Kidney epithelial cell (primary cell): ENCODE measurements around the gene PLTP. TPM values are rescaled to one million over a fixed set of nuclear protein-coding genes. Genes with fewer than 3 reads are reported as not detected.

Source experiments
- DNase-seq: peaks from one replicate; pipeline ENCODE4 v3.0.0-alpha.2; 2010; ENCODE audit warnings: low read depth
- H3K27me3 ChIP-seq: 2 replicates; pipeline ENCODE4 v1.6.0; 2011; ENCODE audit warnings: low read length; ENCODE audit not compliant: control insufficient read depth, insufficient read depth
- H3K36me3 ChIP-seq: 2 replicates; pipeline ENCODE4 v1.5.1; 2011; ENCODE audit warnings: low read length; ENCODE audit not compliant: control insufficient read depth, insufficient read depth
- H3K4me3 ChIP-seq: 2 replicates; pipeline ENCODE4 v1.5.1; 2011; ENCODE audit warnings: low read depth, mild to moderate bottlenecking, control low read depth, low read length
- CTCF ChIP-seq: IDR thresholded peaks from 2 replicates; pipeline ENCODE4 v1.5.1; 2011; ENCODE audit warnings: mild to moderate bottlenecking, moderate library complexity, low read length, control low read depth, inconsistent platforms; ENCODE audit not compliant: insufficient read depth, poor library complexity, severe bottlenecking
- total RNA-seq: library from RNA; depleted of rRNA; stranded (reverse); fragments of >200 nt; gene quantifications from 2 replicates; pipeline ENCODE4 v1.2.3, GENCODE V29; 2015

PLTP gene
- total RNA-seq, 1 donor from 2014 or later = 55.8 TPM

DNA sequence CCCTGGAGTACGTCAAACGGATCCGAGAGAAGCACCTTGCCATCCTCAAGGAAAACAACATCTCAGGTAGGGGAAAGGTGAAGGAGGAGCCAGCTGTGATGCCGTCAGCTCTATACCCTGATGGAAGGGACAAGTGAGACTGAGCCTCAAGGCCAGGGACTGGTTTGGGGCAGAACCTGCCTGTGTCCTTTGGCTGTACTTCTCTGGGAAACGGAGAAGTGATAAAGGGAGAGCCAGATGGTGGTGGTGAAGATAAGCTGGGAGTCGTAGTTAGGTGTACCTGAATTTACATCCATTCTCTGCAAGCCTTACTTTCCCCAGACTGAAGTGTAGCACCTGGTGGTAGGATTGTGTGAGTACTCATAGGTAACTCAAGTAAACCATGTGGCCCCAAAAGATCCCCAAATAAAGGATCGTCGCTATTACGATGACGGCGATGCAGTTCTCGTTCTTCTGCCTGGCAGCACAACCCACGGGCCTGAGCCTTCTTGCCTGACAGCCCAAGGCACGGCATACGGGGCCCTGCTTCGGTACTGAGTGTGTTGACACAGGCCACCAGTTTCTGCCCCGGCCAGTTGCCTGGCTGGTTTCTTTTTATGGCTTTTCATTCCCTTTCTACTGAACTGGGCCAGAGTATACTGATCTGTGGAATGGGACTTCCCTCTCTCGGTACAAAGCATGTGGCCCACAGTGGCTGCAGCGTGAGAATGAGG, 33.2 kb upstream of the PLTP start:
- no peaks in the 10 kb centered on the region for H3K27me3 ChIP-seq
- H3K36me3 ChIP-seq = peaks cover 9% of the 10 kb centered on the region
- H3K4me3 ChIP-seq = no peak overlapping the region
- no peak for DNase-seq
- no peak for TF ChIP-seq CTCF

- Histone ChIP-seq H3K36me3 (peaks cover 9% of the 10 kb centered on the region), H3K27me3 (no peaks in the 10 kb centered on the region), H3K4me3 (no peak overlapping the region)
- no peak for TF ChIP-seq CTCF
- no peak for DNase-seq
Observed at GRCh38 chr20:45944151-45944964, 32.4 kb upstream of the PLTP start.

DNA sequence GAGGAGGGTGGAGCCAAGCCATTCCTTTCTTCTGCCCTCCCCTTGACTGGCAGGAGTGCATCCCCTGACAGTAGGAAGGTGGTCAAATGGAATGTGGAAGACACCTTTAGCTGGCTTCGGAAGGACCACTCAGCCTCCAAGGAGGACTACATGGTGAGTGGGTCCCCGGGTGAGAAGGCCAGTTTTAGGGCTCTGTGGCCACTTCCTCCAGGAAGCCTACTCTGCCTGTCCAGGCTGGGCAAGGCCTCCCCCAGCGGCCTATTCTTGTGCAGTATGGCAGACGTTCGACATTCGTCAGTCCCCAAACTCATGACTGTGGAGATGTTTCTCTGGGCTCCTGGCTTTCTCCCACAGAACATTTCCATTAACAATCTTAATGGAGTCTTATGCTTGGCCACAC, 31.7 kb upstream of the PLTP start:
- peaks cover 10% of the 10 kb centered on the region for H3K36me3 ChIP-seq
- TF ChIP-seq CTCF = no peak
- no peaks in the 10 kb centered on the region for H3K27me3 ChIP-seq
- DNase-seq = no peak
- no peak overlapping the region for H3K4me3 ChIP-seq

DNA sequence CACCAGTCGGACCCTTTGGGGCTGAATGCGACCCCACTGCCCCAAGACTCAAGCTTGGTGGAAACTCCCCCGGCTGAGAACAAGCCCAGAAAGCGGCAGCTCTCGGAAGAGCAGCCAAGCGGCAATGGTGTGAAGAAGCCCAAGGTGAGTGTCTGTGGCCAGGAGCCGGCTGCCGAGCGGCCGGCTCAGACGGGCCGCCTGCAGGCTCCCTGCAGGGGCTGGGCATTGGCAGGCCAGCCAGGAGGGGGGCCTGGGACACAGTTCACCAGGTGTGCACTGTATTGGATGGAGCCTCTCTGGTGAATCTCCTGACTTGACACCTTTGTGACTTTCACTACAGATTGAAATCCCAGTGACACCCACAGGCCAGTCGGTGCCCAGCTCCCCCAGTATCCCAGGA, 28.5 kb upstream of the PLTP start:
- DNase-seq = no peak
- no peak for TF ChIP-seq CTCF
- H3K36me3 ChIP-seq = peaks cover 11% of the 10 kb centered on the region
- H3K4me3 ChIP-seq = no peak overlapping the region
- no peaks in the 10 kb centered on the region for H3K27me3 ChIP-seq

DNA sequence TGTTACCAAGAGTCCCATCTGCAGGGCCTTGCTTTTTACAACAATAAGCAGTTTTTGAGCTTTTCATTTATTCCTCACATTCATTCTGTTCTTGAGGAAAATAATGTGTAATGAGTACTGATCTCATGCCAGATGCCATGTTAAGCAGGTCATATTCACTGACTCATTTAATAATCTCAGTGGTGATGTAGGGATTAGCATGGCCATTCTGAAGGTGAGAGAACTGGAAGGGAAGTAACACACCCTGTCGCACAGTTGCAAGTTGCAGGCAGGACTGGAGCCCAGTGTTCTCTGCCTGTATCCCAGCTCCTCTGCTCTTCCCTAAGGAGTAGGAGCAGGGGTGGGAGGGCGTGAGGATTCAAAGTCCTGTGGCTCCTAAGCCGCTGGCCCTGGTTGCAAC, 28.1 kb upstream of the PLTP start:
- Histone ChIP-seq H3K36me3 (peaks cover 11% of the 10 kb centered on the region), H3K27me3 (no peaks in the 10 kb centered on the region), H3K4me3 (no peak overlapping the region)
- TF ChIP-seq CTCF = no peak
- DNase-seq = no peak
